H1 (cell line): ENCODE measurements around the gene PRR23E. TPM values are rescaled to one million over a fixed set of nuclear protein-coding genes. Genes with fewer than 3 reads are reported as not detected.

Experiments used
- CTCF ChIA-PET: fragments of 300-600 bp; sonication (Branson Sonifier 250); formaldehyde crosslinking; loops from one replicate; lab custom pipeline; 2021; ENCODE audit not compliant: partially characterized antibody; lab: Charles Lee
- POLR2A ChIA-PET: fragments of 300-600 bp; sonication (Branson Sonifier 250); formaldehyde crosslinking; loops from one replicate; lab custom pipeline; 2021; ENCODE audit warnings: inconsistent platforms; ENCODE audit not compliant: partially characterized antibody; lab: Charles Lee
- DNase-seq, 2 experiments: peaks; one replicate each; pipeline versions ENCODE4 v3.0.0 to v3.0.0-alpha.2; 2010 to 2022; ENCODE audit warnings: low spot score in 2 of 2, low read depth in 1 of 2, mixed read lengths in 1 of 2
- FAIRE-seq: peaks from 2 replicates; lab custom pipeline; 2011; peaks lifted over from hg19 to GRCh38; lab: Jason Lieb, UNC
- H2AFZ ChIP-seq: 2 replicates; pipeline ENCODE4 v1.8.1; 2012; ENCODE audit warnings: low read length, inconsistent platforms
- H2AK5ac ChIP-seq: 2 replicates; pipeline ENCODE4 v1.6.1; 2013; ENCODE audit warnings: low read depth, low read length
- H2BK120ac ChIP-seq: replicated peaks from 2 replicates; pipeline ENCODE3; 2013; ENCODE audit warnings: low read depth, low read length, inconsistent platforms
- H2BK12ac ChIP-seq: 2 replicates; pipeline ENCODE4 v1.6.1; 2013; ENCODE audit warnings: low read depth, low read length
- H2BK15ac ChIP-seq: 2 replicates; pipeline ENCODE4 v1.6.1; 2013; ENCODE audit warnings: low read length
- H2BK20ac ChIP-seq: 2 replicates; pipeline ENCODE4 v1.6.1; 2013; ENCODE audit warnings: low read length
- H2BK5ac ChIP-seq: 2 replicates; pipeline ENCODE4 v1.6.1; 2013; ENCODE audit warnings: low read depth, low read length
- H3K14ac ChIP-seq: 2 replicates; pipeline ENCODE4 v1.6.1; 2013; ENCODE audit warnings: inconsistent platforms; ENCODE audit not compliant: insufficient read length
- H3K18ac ChIP-seq: 2 replicates; pipeline ENCODE4 v1.6.1; 2013; ENCODE audit warnings: low read length; ENCODE audit errors: extremely low read depth
- H3K23ac ChIP-seq: 2 replicates; pipeline ENCODE4 v1.6.1; 2013; ENCODE audit warnings: inconsistent platforms; ENCODE audit not compliant: insufficient read length
- H3K23me2 ChIP-seq: 2 replicates; pipeline ENCODE4 v1.6.1; 2013; ENCODE audit warnings: low read depth, low read length
- H3K27ac ChIP-seq: 2 replicates; pipeline ENCODE4 v1.6.1; 2011; ENCODE audit warnings: low read depth, low read length, inconsistent platforms
- H3K27me3 ChIP-seq, 4 experiments: replicated peaks in 1 of 4; 1 replicate in 1 of 4; 2 replicates in 3 of 4; pipeline versions ENCODE4 v1.6.1 to v1.8.1; 2011 to 2013; ENCODE audit warnings: low read length in 3 of 4, mild to moderate bottlenecking in 3 of 4, inconsistent platforms in 2 of 4, mixed read lengths in 2 of 4, moderate library complexity in 1 of 4; ENCODE audit not compliant: control insufficient read depth in 3 of 4, insufficient read depth in 3 of 4; ENCODE audit errors: extremely low read depth in 1 of 4
- H3K36me3 ChIP-seq, 4 experiments: 2 replicates each; pipeline versions ENCODE4 v1.6.1 to v1.8.1; 2011 to 2013; ENCODE audit warnings: mild to moderate bottlenecking in 4 of 4, low read length in 3 of 4, moderate library complexity in 2 of 4, control low read depth in 1 of 4, inconsistent platforms in 1 of 4; ENCODE audit not compliant: insufficient read depth in 4 of 4, control insufficient read depth in 2 of 4
- H3K4ac ChIP-seq: replicated peaks from 2 replicates; pipeline ENCODE3; 2013; ENCODE audit warnings: low read length, low read depth, mixed read lengths, inconsistent platforms; ENCODE audit not compliant: insufficient read length
- H3K4me1 ChIP-seq, 4 experiments: replicated peaks in 1 of 4; 1 replicate in 1 of 4; 2 replicates in 3 of 4; pipeline versions ENCODE4 v1.6.1 to v1.8.1; 2011 to 2013; ENCODE audit warnings: low read length in 3 of 4, inconsistent platforms in 2 of 4, mixed read lengths in 1 of 4; ENCODE audit not compliant: insufficient read depth in 4 of 4, control insufficient read depth in 3 of 4
- H3K4me2 ChIP-seq, 2 experiments: 2 replicates each; pipeline versions ENCODE4 v1.6.1 to v1.8.1; 2011 to 2013; ENCODE audit warnings: low read depth in 2 of 2, low read length in 2 of 2, control low read depth in 1 of 2, inconsistent platforms in 1 of 2, mild to moderate bottlenecking in 1 of 2; ENCODE audit not compliant: insufficient read depth in 1 of 2
- H3K4me3 ChIP-seq, 4 experiments: fragments of 200-600, 300-600 bp in 1 of 4; sonication (generic), shearing (Covaris generic), sonication (Bioruptor Twin) in 1 of 4; 2 replicates each; pipeline versions ENCODE4 v1.5.1 to v1.8.1; 2011 to 2016; ENCODE audit warnings: low read length in 4 of 4, low read depth in 3 of 4, control low read depth in 2 of 4, inconsistent platforms in 2 of 4, mild to moderate bottlenecking in 2 of 4, mixed read lengths in 1 of 4, moderate library complexity in 1 of 4; ENCODE audit not compliant: insufficient read depth in 2 of 4; ENCODE audit errors: extremely low read depth in 1 of 4
- H3K56ac ChIP-seq: replicated peaks from 2 replicates; pipeline ENCODE3; 2013; ENCODE audit warnings: low read depth, mild to moderate bottlenecking, mixed read lengths, low read length, inconsistent platforms; ENCODE audit not compliant: insufficient read length
- H3K79me1 ChIP-seq: 2 replicates; pipeline ENCODE4 v1.6.1; 2013; ENCODE audit warnings: low read depth, low read length, control low read depth
- H3K79me2 ChIP-seq, 2 experiments: 2 replicates each; pipeline versions ENCODE4 v1.6.1 to v1.8.1; 2012 to 2013; ENCODE audit warnings: low read length in 2 of 2, mild to moderate bottlenecking in 2 of 2, inconsistent platforms in 1 of 2; ENCODE audit not compliant: insufficient read depth in 2 of 2, control insufficient read depth in 1 of 2
- H3K9ac ChIP-seq, 4 experiments: replicated peaks in 1 of 4; 1 replicate in 1 of 4; 2 replicates in 3 of 4; pipeline versions ENCODE4 v1.6.1 to v1.8.1; 2011 to 2013; ENCODE audit warnings: low read depth in 3 of 4, low read length in 3 of 4, control low read depth in 2 of 4, mild to moderate bottlenecking in 2 of 4, moderate library complexity in 2 of 4, inconsistent platforms in 1 of 4; ENCODE audit errors: extremely low read depth in 1 of 4
- H3K9me3 ChIP-seq, 2 experiments: 2 replicates each; pipeline versions ENCODE4 v1.6.1 to v1.8.1; 2012 to 2013; ENCODE audit warnings: mild to moderate bottlenecking in 2 of 2, moderate library complexity in 2 of 2, control low read depth in 1 of 2, inconsistent platforms in 1 of 2, low read depth in 1 of 2, low read length in 1 of 2, mixed read lengths in 1 of 2; ENCODE audit not compliant: insufficient read depth in 2 of 2
- H4K20me1 ChIP-seq, 2 experiments: replicated peaks in 1 of 2; 2 replicates each; pipeline versions ENCODE3 to v1.8.1; 2011 to 2013; ENCODE audit warnings: inconsistent platforms in 2 of 2, low read length in 2 of 2, mild to moderate bottlenecking in 1 of 2; ENCODE audit not compliant: insufficient read depth in 2 of 2, control insufficient read depth in 1 of 2
- H4K5ac ChIP-seq: 2 replicates; pipeline ENCODE4 v1.6.1; 2013; ENCODE audit warnings: low read length, low read depth, mixed read lengths, inconsistent platforms; ENCODE audit not compliant: insufficient read length
- H4K8ac ChIP-seq: 2 replicates; pipeline ENCODE4 v1.8.0; 2013; ENCODE audit warnings: mild to moderate bottlenecking, moderate library complexity, low read length, inconsistent platforms; ENCODE audit not compliant: insufficient read depth; ENCODE audit errors: extremely low read depth
- H4K91ac ChIP-seq: replicated peaks from 2 replicates; pipeline ENCODE3; 2013; ENCODE audit warnings: low read length, mixed read lengths, inconsistent platforms; ENCODE audit not compliant: insufficient read length
- ASH2L ChIP-seq: fragments of 200-600, 300-600 bp; sonication (generic); IDR thresholded peaks from one replicate; pipeline ENCODE4 v1.7.1; 2017; ENCODE audit warnings: low read length
- CTBP2 ChIP-seq: IDR thresholded peaks from 2 replicates; pipeline ENCODE4 v1.7.0; 2011; ENCODE audit warnings: borderline replicate concordance, mild to moderate bottlenecking, moderate library complexity, mixed read lengths, low read length; ENCODE audit not compliant: insufficient read depth, insufficient read length
- MAFK ChIP-seq: IDR thresholded peaks from 2 replicates; pipeline ENCODE4 v1.6.1; 2012; ENCODE audit warnings: low read depth, mild to moderate bottlenecking, improper control_type of control experiment, low read length
- POLR2AphosphoS5 ChIP-seq: IDR thresholded peaks from 2 replicates; pipeline ENCODE4 v1.6.1; 2011; ENCODE audit warnings: low read depth, low read length
- RNF2 ChIP-seq: fragments of 200-900, 300-1000 bp; sonication (generic); IDR thresholded peaks from 2 replicates; pipeline ENCODE4 v1.7.1; 2016; ENCODE audit warnings: borderline replicate concordance, low read depth, mild to moderate bottlenecking, antibody characterized with exemption, low read length; ENCODE audit not compliant: poor library complexity, severe bottlenecking; ENCODE audit errors: missing control alignments
- RXRA ChIP-seq: IDR thresholded peaks from 2 replicates; pipeline ENCODE4 v1.6.1; 2011; ENCODE audit warnings: low read depth, mild to moderate bottlenecking, low read length, moderate library complexity; ENCODE audit not compliant: insufficient read depth
- SIX5 ChIP-seq: IDR thresholded peaks from 2 replicates; pipeline ENCODE4 v1.6.1; 2011; ENCODE audit warnings: mild to moderate bottlenecking, low read depth, low read length
- TBP ChIP-seq: IDR thresholded peaks from 2 replicates; pipeline ENCODE4 v1.6.1; 2011; ENCODE audit warnings: low read depth, low read length, improper control_type of control experiment
- WGBS, 2 experiments: shearing (Covaris generic) in 1 of 2; methylation state at CpG; one replicate each; pipeline versions ENCODE4 v1.1.6 to v1.1.7; 2013 to 2015; ENCODE audit warnings: low lambda C conversion rate in 2 of 2, mixed read lengths in 2 of 2, inconsistent platforms in 1 of 2, low coverage in 1 of 2, missing lambda C conversion rate in 1 of 2; ENCODE audit not compliant: insufficient replicate concordance in 2 of 2, insufficient coverage in 1 of 2, insufficient read length in 1 of 2; ENCODE audit errors: extremely low coverage in 1 of 2, missing lambda C conversion rate in 1 of 2; 5-methylcytosine and 5-hydroxymethylcytosine counted together
- polyA plus RNA-seq, 7 experiments: library from polyadenylated mRNA; depleted of rRNA in 3 of 7; stranded (reverse) in 5 of 7; unstranded in 2 of 7; fragments of >200 nt in 5 of 7; fragments of 200-250 nt in 2 of 7; gene quantifications; 1 replicate in 5 of 7; 2 replicates in 1 of 7; 4 replicates in 1 of 7; pipeline versions ENCODE4 v1.2.1 to v1.2.3, GENCODE V29; 2011 to 2013; ENCODE audit warnings: missing spikeins in 2 of 7, mixed read lengths in 2 of 7
- total RNA-seq: library from RNA; stranded (reverse); fragmentation: NEBNext Ultra II Directional; extraction: Animal tissue kit (Norgen Biotek cat#: 25700); gene quantifications from 2 replicates; pipeline ENCODE4 v1.2.1, GENCODE V29; 2021
- TF ChIP-seq, protein P1 (sequence below): IDR thresholded peaks from 2 replicates; pipeline ENCODE4 v1.6.1; 2012; ENCODE audit warnings: low read length, inconsistent platforms
- TF ChIP-seq, protein P2 (sequence below): IDR thresholded peaks from 2 replicates; pipeline ENCODE4 v1.6.1; 2012; ENCODE audit warnings: inconsistent platforms

Gene PRR23E
- total and polyA plus RNA-seq, 2 of the 8 experiments (the other 6 are each of a cell fraction or from before 2014, with no cell fraction given), result not detected

DNA sequence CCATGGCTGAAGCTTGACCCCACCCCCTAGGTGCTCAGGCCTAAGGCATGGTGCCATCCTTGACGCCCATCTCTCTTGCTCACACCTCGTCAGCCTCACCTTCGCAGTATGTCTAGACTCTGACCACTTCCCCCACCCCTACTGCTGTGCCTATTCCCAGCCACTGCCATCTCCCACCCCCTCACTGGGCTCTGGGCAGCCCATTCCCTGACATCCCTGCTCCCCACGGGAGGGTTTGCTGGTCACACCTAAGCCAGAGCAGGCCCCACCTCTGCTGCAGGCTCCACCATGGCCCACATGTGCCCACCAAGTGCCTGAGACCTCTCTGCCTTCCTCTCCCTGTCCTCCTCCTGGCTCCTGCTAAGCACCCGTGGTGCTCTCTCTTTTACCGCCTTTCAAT, 47.7 kb upstream of the PRR23E start:
- Histone ChIP-seq H3K4me1 (no peaks in the 10 kb centered on the region; a peak in 2 of 7 replicates), H3K79me2 (no peaks in the 10 kb centered on the region), H4K20me1 (no peaks in the 10 kb centered on the region), H3K27ac (no peak overlapping the region), H2AK5ac (no peak overlapping the region), H2BK15ac (no peak overlapping the region), H4K8ac (no peak overlapping the region), H2BK5ac (no peak overlapping the region), H3K9me3 (no peaks in the 10 kb centered on the region; a peak in 1 of 4 replicates), H3K9ac (no peak overlapping the region), H2BK12ac (no peak overlapping the region), H3K4me2 (no peak overlapping the region), H2AFZ (no peak overlapping the region), H3K56ac (no peak overlapping the region), H4K5ac (no peak overlapping the region), H3K27me3 (no peaks in the 10 kb centered on the region), H2BK120ac (no peak overlapping the region), H3K23me2 (peaks cover 3% of the 10 kb centered on the region; the same call in 1 of the 2 replicates), H3K18ac (no peak overlapping the region), H3K36me3 (no peaks in the 10 kb centered on the region), H2BK20ac (no peak overlapping the region), H3K4me3 (no peak overlapping the region)
- DNase-seq (no peak), FAIRE-seq (no peak)
- ChIA-PET POLR2A (no interaction called here), CTCF (no interaction called here)
- 90% methylated on average over 6 of the region's 6 CpGs; no CpG with 5 or more reads in 1 of the 2 experiments for WGBS, 2 experiments
- TF ChIP-seq, protein P1, sequence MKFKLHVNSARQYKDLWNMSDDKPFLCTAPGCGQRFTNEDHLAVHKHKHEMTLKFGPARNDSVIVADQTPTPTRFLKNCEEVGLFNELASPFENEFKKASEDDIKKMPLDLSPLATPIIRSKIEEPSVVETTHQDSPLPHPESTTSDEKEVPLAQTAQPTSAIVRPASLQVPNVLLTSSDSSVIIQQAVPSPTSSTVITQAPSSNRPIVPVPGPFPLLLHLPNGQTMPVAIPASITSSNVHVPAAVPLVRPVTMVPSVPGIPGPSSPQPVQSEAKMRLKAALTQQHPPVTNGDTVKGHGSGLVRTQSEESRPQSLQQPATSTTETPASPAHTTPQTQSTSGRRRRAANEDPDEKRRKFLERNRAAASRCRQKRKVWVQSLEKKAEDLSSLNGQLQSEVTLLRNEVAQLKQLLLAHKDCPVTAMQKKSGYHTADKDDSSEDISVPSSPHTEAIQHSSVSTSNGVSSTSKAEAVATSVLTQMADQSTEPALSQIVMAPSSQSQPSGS, result no peak
- TF ChIP-seq, protein P2, sequence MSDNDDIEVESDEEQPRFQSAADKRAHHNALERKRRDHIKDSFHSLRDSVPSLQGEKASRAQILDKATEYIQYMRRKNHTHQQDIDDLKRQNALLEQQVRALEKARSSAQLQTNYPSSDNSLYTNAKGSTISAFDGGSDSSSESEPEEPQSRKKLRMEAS, result no peak
- no peak for TF ChIP-seq TBP
- no peak for TF ChIP-seq POLR2AphosphoS5
- TF ChIP-seq ASH2L, result no peak
- no peak for TF ChIP-seq MAFK
- no peak for TF ChIP-seq SIX5
- TF ChIP-seq CTBP2, result no peak
- TF ChIP-seq RXRA, result no peak
- no peak for TF ChIP-seq RNF2
- TF ChIP-seq, all 59 proteins: peak for 0
- H3K14ac ChIP-seq, result no peak overlapping the region
- no peak overlapping the region for H4K91ac ChIP-seq
- H3K79me1 ChIP-seq, result no peaks in the 10 kb centered on the region
- no peak overlapping the region for H3K4ac ChIP-seq
- H3K23ac ChIP-seq, result no peak overlapping the region
